GM18951 (cell line): Measurements from ENCODE around the gene HOXC11.

Source experiments
- POLR2A ChIP-seq: IDR thresholded peaks from 4 replicates; pipeline ENCODE4 v1.6.1; 2011; ENCODE audit warnings: mild to moderate bottlenecking; ENCODE audit not compliant: insufficient read length, insufficient read depth; ENCODE audit errors: extremely low read depth
- in situ Hi-C: fragments of 300-500 bp; cut with MboI; formaldehyde crosslinking; loops from one replicate; pipeline ENCODE4 v1.12.0; 2022; ENCODE audit warnings: low sequenced_read_pairs, mixed read lengths, inconsistent platforms; ENCODE audit not compliant: unreplicated experiment

The HOXC11 gene

DNA sequence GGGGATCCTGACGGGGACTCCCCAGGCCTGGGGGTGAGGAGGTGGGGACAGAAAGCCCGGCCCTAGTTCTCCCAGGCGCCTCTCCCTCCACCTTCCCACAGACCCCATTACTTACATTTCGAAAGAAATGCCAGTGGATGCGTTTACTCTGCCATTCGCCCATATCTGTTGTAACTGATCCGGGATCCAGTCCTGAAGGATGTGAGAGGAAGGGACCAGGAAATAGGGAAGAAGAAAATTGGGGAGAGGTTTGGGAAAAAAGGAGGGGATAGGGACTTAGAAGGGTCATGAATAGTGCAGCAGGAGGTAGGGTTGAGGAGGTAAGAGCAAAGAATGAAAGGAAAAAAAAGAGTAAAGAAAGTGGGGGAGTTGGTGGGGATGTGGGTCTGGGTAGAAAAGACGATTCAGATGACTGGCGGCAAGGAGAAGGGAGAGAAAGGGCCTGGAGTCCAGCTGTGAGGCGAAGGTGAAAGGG lies 17.1 kb upstream of the HOXC11 start:
- in situ Hi-C loops, result no loop called here
- TF ChIP-seq POLR2A, result no peak

- in situ Hi-C loops, result no loop called here
- no peak for TF ChIP-seq POLR2A
Observed at GRCh38 chr12:53956251-53956887, 16.6 kb upstream of the HOXC11 start.

GRCh38 chr12:53956914-53957536 lies 15.9 kb upstream of the HOXC11 start:
- TF ChIP-seq POLR2A, result no peak
- in situ Hi-C loops, result no loop called here

- no peak for TF ChIP-seq POLR2A
- in situ Hi-C loops, result no loop called here
Observed at GRCh38 chr12:53958128-53958527, 14.8 kb upstream of the HOXC11 start.

GRCh38 chr12:53959314-53959713 lies 13.6 kb upstream of the HOXC11 start:
- in situ Hi-C loops, result no loop called here
- TF ChIP-seq POLR2A, result no peak

DNA sequence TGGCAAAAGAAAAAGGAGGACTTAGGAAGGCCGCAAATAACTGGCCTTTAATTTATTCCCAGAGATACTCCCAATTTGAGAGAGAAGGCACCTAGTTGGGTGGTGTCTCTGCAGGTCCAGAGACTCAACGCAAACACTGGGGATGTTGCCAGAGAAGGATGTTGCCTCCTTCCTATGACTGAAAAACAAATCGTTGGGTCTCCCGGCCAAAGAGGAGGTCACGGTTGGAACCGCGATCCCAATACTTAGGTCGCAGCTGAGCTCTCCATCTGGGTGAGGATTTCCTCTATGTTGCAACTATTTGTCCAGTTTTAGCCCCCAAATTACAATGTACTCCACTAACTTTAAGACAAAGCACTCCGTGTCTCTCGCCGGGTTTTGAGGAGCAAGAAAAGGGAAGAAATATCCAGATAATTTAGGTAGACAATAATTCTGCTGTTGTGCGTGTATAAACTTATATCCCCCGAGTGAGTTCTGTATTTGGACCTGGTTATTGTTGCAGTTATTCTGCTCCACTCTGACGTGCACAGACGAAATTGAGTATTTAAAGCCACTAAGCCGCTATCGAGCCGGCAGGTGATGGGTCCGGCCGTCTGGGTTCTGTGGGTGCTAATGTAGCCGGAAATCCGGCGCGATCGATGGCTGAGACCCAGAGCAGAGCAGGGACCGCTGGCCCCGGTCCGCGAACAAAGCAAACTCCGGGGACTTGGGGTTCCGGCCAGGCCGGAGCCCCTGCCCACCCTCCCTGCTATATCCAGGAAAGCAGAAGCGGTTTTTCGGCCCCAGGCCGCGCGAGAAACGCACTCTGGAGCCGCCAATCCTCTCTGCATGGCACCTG lies 12.5 kb upstream of the HOXC11 start:
- no peak for TF ChIP-seq POLR2A
- in situ Hi-C loops, result no loop called here

DNA sequence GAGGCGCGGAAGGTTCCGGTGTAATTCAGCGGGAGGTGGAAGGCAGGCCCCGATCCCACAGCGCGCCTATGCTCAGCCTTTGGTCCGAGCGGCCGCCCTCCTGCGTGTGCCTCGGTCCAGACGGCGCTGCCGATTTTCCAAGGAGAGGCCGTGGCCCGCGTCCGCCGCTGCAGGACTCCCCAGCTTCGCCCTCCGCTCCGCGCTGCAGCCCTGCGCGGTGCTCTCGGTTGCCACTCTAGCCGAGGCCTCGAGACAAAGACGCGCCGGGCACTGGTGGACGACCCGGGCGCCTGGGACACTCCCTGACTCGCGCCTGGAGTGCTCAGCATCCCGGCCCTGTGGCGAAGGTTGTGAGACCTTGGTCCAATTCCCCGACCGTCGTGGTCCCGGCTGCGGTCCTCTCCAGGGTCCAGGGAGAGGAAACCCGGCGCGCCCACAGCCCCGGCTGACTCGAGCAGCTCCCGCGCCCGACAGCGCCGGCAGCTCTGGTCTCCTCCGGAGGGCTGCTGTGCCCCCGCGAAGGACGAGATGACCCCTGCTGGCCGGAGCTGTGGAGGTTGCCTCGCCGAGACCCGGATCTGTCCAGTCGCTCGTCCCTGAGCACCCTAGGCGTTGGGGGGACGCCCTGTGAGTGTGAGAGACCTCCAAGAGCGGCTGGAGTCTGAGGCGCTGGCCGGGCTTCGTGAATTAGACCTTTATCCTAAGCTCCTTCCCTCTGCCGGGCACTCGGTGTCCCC lies 11.7 kb upstream of the HOXC11 start:
- in situ Hi-C loops, result no loop called here
- TF ChIP-seq POLR2A, result no peak

DNA sequence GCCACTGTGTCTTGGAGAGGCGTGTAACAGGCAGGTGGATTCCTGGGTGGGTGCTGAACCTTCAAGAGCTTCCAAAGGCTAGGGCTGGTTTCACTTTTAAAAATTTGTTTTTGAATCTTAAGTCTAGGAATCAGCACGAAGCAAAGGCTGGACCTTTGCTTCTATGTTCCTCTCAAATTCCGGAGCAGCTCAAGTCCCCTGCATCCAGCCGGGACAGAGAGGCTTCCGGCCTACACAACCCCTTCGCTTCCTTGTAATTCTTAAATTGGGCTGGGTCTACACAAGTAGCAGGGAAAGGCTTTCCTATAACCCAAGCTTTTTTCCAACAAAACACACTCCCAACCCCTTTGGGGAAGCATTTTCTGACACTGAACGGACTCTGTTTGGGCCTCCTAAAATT lies 9.9 kb upstream of the HOXC11 start:
- in situ Hi-C loops, result no loop called here
- no peak for TF ChIP-seq POLR2A

- in situ Hi-C loops, result no loop called here
- TF ChIP-seq POLR2A, result no peak
Observed at GRCh38 chr12:53963434-53964314, 9.3 kb upstream of the HOXC11 start.

DNA sequence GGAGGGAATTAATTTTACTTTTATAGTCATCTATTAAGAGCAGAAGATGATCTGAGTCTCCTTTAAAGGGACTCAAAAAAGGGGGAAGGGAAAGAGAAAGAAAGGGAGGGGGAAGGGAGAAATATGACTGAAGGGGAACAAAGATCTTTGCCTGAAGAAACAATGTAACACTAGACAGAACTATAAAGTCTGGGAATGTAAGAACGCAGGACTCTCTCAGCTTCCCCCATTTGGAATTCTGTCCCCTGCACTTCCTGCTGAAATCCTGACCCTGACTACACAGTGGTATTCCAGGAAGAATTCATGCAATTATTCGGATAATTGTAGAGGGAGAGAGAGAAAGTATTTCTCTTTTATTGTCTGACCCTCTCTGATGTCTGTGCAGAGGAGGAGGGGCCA lies 8.6 kb upstream of the HOXC11 start:
- no peak for TF ChIP-seq POLR2A
- in situ Hi-C loops, result no loop called here

- in situ Hi-C loops, result no loop called here
- TF ChIP-seq POLR2A, result no peak
Observed at GRCh38 chr12:53965281-53966084, 7.4 kb upstream of the HOXC11 start.

DNA sequence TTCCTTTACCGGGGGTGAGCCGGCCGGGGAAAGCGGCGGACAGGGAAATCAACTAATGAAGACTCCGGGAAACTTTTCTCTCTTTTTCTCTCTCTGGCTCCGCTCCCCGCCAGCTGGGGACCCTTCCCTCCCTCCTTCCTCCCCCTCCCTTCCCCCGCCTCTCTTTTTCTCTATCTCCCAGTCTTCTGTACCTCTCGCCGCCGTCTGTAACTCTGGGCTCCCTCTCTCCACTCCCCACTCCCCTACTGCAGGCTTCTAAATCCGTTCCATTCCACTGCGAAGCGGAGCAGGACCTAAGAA lies 6.9 kb upstream of the HOXC11 start:
- TF ChIP-seq POLR2A, result no peak
- in situ Hi-C loops, result no loop called here
